ENCODE data around the gene ADIPOR1.
"Not testable (repeated sequence)": the region's sequence is repeated elsewhere in the genome, so short reads cannot be mapped to it uniquely, and the experiment has no call there.

Gene ADIPOR1

DNA sequence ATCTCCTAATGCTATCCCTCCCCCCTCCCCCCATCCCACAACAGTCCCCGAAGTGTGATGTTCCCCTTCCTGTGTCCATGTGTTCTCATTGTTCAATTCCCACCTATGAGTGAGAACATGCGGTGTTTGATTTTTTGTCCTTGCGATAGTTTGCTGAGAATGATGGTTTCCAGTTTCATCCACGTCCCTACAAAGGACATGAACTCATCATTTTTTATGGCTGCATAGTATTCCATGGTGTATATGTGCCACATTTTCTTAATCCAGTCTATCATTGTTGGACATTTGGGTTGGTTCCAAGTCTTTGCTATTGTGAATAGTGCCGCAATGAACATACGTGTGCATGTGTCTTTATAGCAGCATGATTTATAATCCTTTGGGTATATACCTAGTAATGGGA lies 21.7 kb downstream of the ADIPOR1 start:
- not testable (repeated sequence) for DNase-seq (ENCODE audit: low spot score)

DNA sequence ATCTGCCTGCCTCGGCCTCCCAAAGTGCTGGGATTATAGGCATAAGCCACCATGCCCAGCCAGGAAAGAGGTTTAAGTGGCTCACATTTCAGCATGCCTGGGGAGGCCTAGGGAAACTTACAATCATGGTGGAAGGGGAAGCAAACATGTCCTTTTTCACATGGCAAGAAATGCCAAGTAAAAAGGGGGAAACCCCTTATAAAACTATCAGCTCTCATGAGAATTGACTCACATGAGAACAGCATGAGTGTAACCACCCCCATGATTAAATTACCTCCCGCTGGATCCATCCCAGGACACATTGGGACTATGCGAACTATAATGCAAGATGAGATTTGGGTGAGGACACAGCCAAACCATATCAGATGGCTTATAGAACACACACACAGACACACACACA lies 22.3 kb downstream of the ADIPOR1 start:
- no peak for DNase-seq (ENCODE audit: low spot score)

DNA sequence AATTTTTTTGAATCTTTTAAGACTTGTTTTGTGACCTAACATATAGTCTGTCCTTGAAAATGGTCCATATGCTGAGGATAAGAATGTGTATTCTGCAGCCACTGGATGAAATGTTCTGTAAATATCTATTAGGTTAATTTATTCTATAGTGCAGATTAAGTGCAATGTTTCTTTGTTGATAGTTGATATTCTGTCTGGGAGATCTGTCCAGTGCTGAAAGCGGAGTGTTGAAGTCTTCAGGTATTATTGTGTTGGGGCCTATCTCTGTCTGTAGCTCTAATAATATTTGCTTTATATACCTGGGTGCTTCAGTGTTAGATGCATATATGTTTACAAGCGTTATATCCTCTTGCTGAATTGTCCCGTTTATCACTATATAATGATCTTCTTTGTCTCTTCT lies 23.4 kb downstream of the ADIPOR1 start:
- no peak for DNase-seq (ENCODE audit: low spot score)

DNA sequence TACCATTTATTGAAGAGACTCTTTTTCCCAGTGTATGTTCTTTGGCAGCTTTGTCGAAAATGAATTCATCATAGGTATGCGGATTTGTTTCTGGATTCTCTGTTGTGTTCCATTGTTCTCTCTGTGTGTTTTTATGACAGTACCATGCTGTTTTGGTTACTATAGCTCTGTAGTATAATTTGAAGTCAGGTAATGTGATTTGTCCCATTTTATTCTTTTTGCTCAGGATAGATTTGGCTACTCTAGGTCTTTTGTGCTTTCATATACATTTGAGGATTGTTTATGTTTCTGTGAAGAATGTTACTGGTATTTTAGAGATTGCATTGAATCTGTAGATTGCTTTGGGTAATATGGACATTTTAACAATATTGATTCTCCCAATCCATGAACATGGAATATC lies 25.6 kb downstream of the ADIPOR1 start:
- DNase-seq (ENCODE audit: low spot score), result no peak

DNA sequence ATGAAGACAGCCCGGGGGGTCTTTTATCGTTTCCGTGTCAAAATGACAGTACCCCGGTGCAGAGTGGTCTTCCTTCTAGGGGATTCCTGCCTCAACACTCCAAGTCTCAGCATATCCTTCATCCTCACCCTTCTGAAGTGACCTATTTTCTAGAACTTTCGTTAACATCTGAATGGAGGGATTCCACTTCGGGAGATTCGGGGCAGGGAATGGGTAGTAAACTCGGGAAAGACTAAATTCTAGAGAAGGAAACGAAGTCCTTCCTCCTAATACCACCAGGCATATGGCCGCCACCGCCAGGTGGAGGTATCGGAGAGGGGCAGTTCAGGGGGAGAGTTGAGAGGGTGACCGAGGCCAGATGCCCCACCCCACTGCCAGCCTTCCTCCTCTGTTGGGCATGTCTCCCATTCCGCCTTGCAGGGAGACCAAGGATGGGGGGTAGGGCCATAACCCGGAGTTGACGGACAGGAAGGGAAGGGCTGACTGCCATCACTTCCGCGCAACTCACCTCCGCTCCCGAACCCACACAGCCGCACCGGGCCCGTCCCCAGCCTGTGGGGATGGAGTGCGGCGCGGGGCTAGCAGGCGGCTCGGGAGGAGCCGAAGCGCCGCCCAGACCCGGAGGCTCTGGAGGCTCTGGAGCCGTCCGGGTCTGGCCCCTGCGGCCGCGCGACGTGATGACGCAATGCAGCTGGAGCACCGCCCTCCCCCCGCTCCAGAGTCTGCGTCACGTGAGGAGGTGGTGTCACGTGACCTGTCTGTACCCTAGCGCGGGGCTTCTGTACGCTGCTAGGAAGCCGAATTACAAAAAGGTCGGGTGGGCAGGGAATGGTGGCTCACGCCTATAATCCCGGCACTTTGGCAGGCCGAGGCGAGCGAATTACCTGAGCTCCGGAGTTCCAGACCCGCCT lies 31.3 kb downstream of the ADIPOR1 start, which contains the start of gene KLHL12:
Gene KLHL12, minus strand, starts transcription at position 654 of the 911 bp plus-strand sequence. CDS start 2,072 bp downstream, outside the sequence.
- DNase-seq (ENCODE audit: low spot score), result peak; percentile 97

DNA sequence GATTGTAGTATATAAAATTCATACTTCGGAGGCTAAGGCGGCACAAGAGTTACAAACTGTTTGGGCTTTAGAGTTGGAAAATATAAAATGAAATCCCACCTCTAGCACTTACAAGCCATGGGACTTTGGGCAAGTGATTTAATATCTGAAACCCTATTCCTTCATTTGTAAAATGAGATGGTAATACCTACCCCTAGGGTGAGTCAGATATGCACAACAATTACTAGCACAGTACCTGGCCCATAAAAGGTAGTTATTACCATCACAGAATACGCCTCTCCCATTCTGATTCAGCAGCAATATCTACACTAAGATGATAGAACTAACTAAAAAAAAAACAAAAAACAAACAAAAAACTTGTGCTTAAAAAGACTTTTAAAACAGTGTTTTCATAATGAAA lies 34.6 kb downstream of the ADIPOR1 start:
- no peak for DNase-seq (ENCODE audit: low spot score)

DNA sequence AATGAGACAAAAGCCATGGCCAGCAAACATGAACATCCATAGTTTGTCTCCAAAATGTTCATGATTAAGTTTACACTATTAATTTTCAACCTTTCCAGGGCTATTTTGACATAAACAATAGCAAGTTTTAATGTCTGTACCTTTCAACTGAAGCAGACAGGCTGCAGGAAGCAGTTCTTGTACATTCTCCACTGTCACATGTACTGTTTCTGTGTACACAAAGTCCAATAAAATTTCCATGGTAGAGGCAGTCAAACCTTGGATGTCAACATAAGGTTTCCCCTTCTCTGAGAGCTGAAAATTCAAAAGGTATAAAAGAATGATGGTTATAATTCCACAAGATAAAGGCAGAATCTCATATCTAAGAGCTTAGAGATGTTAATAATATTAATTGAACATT lies 38.5 kb downstream of the ADIPOR1 start:
- DNase-seq (ENCODE audit: low spot score), result no peak

DNA sequence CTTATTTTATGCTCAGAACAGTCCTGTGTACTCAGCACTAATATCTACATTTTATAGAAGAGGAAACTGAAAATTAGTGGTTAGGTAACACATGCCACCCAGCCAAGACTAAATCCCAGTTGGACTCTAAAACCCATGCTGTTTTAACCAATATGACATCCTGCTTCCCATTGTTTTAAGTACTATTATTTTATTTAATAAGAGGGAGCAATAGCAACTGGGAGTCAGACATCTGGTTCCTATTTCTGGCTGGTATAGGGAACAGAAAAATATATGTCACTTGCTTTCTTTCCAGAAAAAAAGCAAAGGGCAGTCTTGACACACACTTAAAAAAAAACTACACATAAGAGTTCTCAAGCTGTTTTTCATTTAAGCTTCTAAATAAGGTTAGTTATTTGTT lies 43.0 kb downstream of the ADIPOR1 start:
- DNase-seq (ENCODE audit: low spot score), result no peak

DNA sequence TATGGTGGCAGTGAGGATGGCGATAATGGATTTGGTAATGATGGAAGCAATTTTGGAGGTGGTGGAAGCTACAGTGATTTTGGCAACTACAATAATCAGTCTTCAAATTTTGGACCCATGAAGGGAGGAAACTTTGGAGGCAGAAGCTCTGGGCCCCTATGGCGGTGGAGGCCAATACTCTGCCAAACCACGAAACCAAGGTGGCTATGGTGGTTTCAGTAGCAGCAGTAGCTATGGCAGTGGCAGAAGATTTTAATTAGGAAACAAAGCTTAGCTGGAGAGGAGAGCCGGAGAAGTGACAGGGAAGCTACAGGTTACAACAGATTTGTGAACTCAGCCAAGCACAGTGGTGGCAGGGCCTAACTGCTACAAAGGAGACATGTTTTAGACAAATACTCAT lies 45.6 kb downstream of the ADIPOR1 start:
- not testable (repeated sequence) for DNase-seq (ENCODE audit: low spot score)

DNA sequence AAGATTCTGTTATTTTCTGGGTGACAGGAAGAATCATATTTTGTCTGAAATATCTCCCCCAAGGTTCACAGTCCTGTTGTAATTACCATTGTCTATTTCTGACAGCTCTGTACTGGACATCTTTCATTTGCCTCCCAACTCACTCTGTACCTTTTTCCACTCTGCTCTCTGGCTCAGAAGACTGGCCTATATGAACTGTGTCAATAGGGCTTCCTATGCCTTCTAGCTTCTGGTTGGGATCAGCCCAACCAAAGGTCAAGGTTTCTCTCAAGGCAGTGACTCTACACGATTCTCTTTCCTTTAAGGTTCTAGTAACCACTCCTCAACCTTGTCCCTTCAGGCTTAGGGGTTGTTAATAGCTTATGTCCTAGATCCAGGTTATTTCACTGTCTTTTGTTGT lies 48.6 kb downstream of the ADIPOR1 start:
- DNase-seq (ENCODE audit: low spot score), result no peak

DNA sequence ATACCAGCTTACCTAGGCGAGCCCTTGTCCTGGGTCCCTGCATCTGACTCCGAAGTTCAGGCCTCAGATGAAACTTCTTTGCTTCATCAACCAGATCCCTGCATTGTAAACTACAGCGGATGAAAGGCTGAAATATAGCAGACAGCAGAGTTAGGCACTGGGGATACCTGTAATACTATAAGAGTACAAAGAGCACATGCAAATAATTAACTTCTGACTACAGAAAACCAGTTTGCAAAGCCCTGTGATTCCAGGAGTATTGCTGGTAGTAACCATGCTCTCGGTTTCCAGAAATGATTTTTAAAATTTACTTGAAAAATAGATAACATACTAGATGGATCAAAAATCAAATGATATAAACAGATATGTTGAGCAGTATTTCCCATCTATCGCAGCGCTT lies 49.1 kb downstream of the ADIPOR1 start:
- no peak for DNase-seq (ENCODE audit: low spot score)

DNA sequence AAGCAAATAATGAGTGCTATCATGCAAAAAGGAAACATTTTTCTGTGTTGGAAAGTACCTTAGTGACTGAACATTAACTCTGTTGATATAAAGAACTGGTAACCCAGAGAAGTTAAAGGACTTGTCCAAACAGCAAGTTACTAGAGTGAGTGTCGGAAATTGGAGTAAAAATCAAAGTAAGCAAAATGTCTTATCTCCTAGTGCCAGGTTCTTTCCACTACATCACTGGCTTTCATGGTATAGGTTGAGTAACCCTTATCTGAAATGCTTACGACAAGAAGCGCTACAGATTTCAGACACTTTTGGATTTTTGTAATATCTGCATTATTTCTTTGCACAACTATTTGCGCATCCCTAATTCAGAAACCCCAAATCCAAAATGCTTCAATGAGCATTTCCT lies 52.8 kb downstream of the ADIPOR1 start:
- DNase-seq (ENCODE audit: low spot score), result no peak

DNA sequence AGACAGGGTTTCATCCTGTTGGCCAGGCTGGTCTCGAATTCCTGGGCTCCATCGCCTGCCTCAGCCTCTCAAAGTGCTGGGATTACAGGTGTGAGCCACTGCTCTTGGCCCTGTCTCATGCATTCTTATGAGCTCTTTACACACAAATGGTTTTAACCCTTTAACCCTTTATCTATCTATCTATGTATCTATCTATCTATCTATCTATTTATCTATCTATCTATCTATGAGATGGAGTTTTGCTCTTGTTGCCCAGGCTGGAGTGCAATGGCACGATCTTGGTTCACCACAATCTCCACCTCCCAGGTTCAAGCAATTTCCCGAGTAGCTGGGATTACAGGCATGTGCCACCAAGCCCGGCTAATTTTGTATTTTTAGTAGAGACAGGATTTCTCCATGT lies 54.3 kb downstream of the ADIPOR1 start:
- DNase-seq (ENCODE audit: low spot score), result not testable (repeated sequence)

DNA sequence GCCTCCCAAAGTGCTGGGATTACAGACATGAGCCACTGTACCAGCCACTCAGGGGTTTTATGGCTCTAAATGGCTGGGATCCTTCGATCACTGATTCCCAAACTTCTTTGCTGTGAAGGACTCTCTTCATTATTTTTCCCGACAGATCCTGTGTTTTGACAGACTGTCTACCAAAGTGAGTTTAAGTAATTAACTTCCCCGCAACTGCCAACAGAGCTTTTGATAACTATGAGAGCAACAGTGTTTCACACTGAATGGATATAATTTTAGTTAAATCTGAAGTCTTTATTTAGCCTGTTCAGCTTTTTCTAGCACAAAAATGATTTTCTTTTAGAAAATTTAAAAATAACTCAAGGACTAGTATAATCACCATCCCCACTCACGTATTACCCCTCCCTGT lies 56.6 kb downstream of the ADIPOR1 start:
- no peak for DNase-seq (ENCODE audit: low spot score)

DNA sequence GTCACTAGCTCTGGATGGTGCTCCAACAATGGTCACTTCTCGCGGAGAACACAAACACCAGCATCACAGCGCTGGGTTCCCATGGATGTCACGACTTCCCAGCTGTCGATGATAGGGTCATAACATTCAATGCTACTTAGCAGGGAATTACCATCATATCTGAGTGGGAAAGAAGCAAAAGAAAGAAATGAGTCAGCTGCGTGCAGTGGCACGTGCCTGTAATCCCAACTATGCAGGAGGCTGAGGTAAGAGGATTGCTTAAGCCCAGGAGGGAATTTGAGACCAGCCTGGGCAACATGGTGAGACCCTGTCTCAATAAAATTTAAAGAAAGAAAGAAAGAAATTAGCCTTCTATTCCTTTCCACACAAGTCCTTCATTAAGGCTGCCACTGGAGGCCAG lies 65.6 kb downstream of the ADIPOR1 start:
- DNase-seq (ENCODE audit: low spot score), result no peak
